IMR-90 (cell line): ENCODE results near the gene POM121L2. TPM values are rescaled to one million over a fixed set of nuclear protein-coding genes. Genes with fewer than 3 reads are reported as not detected.

Source experiments
- ATAC-seq: fragments of 200-7000 bp; cut with Tn5 transposase; 2 replicates; pipeline ENCODE4 v1.9.1; 2020; ENCODE audit warnings: low read depth, mild to moderate bottlenecking, moderate library complexity
- BruUV-seq: library from RNA; stranded (reverse); fragments of 400-500 nt; replicated peaks from 2 replicates; lab custom pipeline; 2021; lab: Mats Ljungman, UMichigan
- CTCF ChIA-PET: fragments of 300-600 bp; formaldehyde crosslinking; extraction: SDS; loops from one replicate; lab custom pipeline; 2021; ENCODE audit warnings: antibody characterized with exemption; lab: Yijun Ruan, JAX
- POLR2A ChIA-PET: fragments of 300-600 bp; sonication (Branson Sonifier 250); formaldehyde crosslinking; loops from one replicate; lab custom pipeline; 2022; ENCODE audit warnings: antibody characterized with exemption; ENCODE audit not compliant: unreplicated experiment; lab: Charles Lee
- DNase-seq: peaks from one replicate; pipeline ENCODE4 v3.0.0; 2013
- H2AFZ ChIP-seq: replicated peaks from 2 replicates; pipeline ENCODE3; 2013; ENCODE audit warnings: low read length, mild to moderate bottlenecking; ENCODE audit not compliant: poor library complexity
- H2AK5ac ChIP-seq: 2 replicates; pipeline ENCODE4 v1.6.1; 2013; ENCODE audit warnings: low read depth, low read length, inconsistent platforms
- H2AK9ac ChIP-seq: replicated peaks from 2 replicates; pipeline ENCODE3; 2013; ENCODE audit warnings: mild to moderate bottlenecking, low read depth, low read length, moderate library complexity; ENCODE audit not compliant: poor library complexity
- H2BK120ac ChIP-seq: 2 replicates; pipeline ENCODE4 v1.6.1; 2013; ENCODE audit warnings: low read depth, low read length, inconsistent platforms
- H2BK15ac ChIP-seq: 3 replicates; pipeline ENCODE4 v1.6.1; 2013; ENCODE audit warnings: low read depth, low read length, inconsistent platforms
- H2BK20ac ChIP-seq: 2 replicates; pipeline ENCODE4 v1.6.1; 2013; ENCODE audit warnings: low read depth, mild to moderate bottlenecking, inconsistent platforms, low read length, moderate library complexity
- H2BK5ac ChIP-seq: 2 replicates; pipeline ENCODE4 v1.6.1; 2013; ENCODE audit warnings: mild to moderate bottlenecking, low read depth, low read length, inconsistent platforms; ENCODE audit not compliant: poor library complexity, severe bottlenecking
- H3K14ac ChIP-seq: replicated peaks from 2 replicates; pipeline ENCODE4 v1.6.1; 2013; ENCODE audit warnings: low read depth, low read length, inconsistent platforms
- H3K18ac ChIP-seq: 2 replicates; pipeline ENCODE4 v1.6.1; 2013; ENCODE audit warnings: low read depth, low read length, control low read depth
- H3K23ac ChIP-seq: 2 replicates; pipeline ENCODE4 v1.6.1; 2013; ENCODE audit warnings: low read depth, low read length, inconsistent platforms
- H3K27ac ChIP-seq: 2 replicates; pipeline ENCODE4 v1.5.1; 2013; ENCODE audit warnings: mild to moderate bottlenecking, control low read depth, low read length; ENCODE audit not compliant: insufficient read depth
- H3K27me3 ChIP-seq: 2 replicates; pipeline ENCODE4 v1.6.1; 2013; ENCODE audit warnings: low read length; ENCODE audit not compliant: control insufficient read depth, insufficient read depth
- H3K36me3 ChIP-seq: 2 replicates; pipeline ENCODE4 v1.6.1; 2013; ENCODE audit warnings: low read length, mixed read lengths; ENCODE audit not compliant: control insufficient read depth, insufficient read depth
- H3K4ac ChIP-seq: 2 replicates; pipeline ENCODE4 v1.6.1; 2013; ENCODE audit warnings: low read depth, low read length, inconsistent platforms
- H3K4me1 ChIP-seq: 2 replicates; pipeline ENCODE4 v1.6.1; 2013; ENCODE audit warnings: low read length, mixed read lengths; ENCODE audit not compliant: control insufficient read depth, insufficient read depth
- H3K4me2 ChIP-seq: 2 replicates; pipeline ENCODE4 v1.6.1; 2013; ENCODE audit warnings: low read depth, mild to moderate bottlenecking, control low read depth, low read length, moderate library complexity
- H3K4me3 ChIP-seq: 2 replicates; pipeline ENCODE4 v1.5.1; 2013; ENCODE audit warnings: low read depth, mild to moderate bottlenecking, control low read depth, low read length, moderate library complexity; ENCODE audit not compliant: insufficient read depth
- H3K56ac ChIP-seq: 2 replicates; pipeline ENCODE4 v1.6.1; 2013; ENCODE audit warnings: low read length, inconsistent platforms; ENCODE audit not compliant: insufficient read depth; ENCODE audit errors: extremely low read depth
- H3K79me1 ChIP-seq, 2 experiments: 2 replicates each; pipeline ENCODE4 v1.6.1; 2013; ENCODE audit warnings: low read length in 2 of 2, inconsistent platforms in 1 of 2, low read depth in 1 of 2
- H3K9ac ChIP-seq: 2 replicates; pipeline ENCODE4 v1.6.1; 2013; ENCODE audit warnings: low read depth, low read length, control low read depth
- H3K9me1 ChIP-seq: 2 replicates; pipeline ENCODE4 v1.6.1; 2013; ENCODE audit warnings: low read length, inconsistent platforms; ENCODE audit not compliant: insufficient read depth
- H3K9me3 ChIP-seq: 2 replicates; pipeline ENCODE4 v1.6.1; 2013; ENCODE audit warnings: low read length; ENCODE audit not compliant: control insufficient read depth, insufficient read depth
- H4K20me1 ChIP-seq: 2 replicates; pipeline ENCODE4 v1.6.1; 2013; ENCODE audit warnings: low read length, inconsistent platforms; ENCODE audit not compliant: insufficient read depth
- H4K5ac ChIP-seq: 2 replicates; pipeline ENCODE4 v1.6.1; 2013; ENCODE audit warnings: mild to moderate bottlenecking, low read depth, low read length, control low read depth
- H4K8ac ChIP-seq, 2 experiments: 2 replicates each; pipeline ENCODE4 v1.6.1; 2013; ENCODE audit warnings: low read depth in 2 of 2, low read length in 2 of 2, control low read depth in 1 of 2, inconsistent platforms in 1 of 2
- H4K91ac ChIP-seq: 2 replicates; pipeline ENCODE4 v1.6.1; 2013; ENCODE audit warnings: low read depth, low read length, inconsistent platforms; ENCODE audit not compliant: insufficient read depth
- BHLHE40 ChIP-seq: fragments of 150-350 bp; IDR thresholded peaks from 2 replicates; pipeline ENCODE4 v1.6.1; 2016; ENCODE audit warnings: mild to moderate bottlenecking, low read depth, low read length
- CEBPB ChIP-seq: IDR thresholded peaks from 2 replicates; pipeline ENCODE4 v1.6.1; 2012; ENCODE audit warnings: low read depth, low read length, improper control_type of control experiment
- CTCF ChIP-seq: conservative IDR thresholded peaks from 2 replicates; pipeline ENCODE4 v1.5.1; 2012; ENCODE audit warnings: mild to moderate bottlenecking, low read depth, low read length, improper control_type of control experiment
- ELK1 ChIP-seq: fragments of 150-350 bp; IDR thresholded peaks from 2 replicates; pipeline ENCODE4 v1.6.1; 2016; ENCODE audit warnings: low read depth, mild to moderate bottlenecking, low read length, moderate library complexity, borderline replicate concordance
- FOS ChIP-seq: fragments of 150-350 bp; IDR thresholded peaks from 2 replicates; pipeline ENCODE4 v1.6.1; 2016; ENCODE audit warnings: low read depth, low read length
- MAFK ChIP-seq: IDR thresholded peaks from 2 replicates; pipeline ENCODE4 v1.6.1; 2012; ENCODE audit warnings: low read depth, low read length, improper control_type of control experiment
- MAZ ChIP-seq: IDR thresholded peaks from 2 replicates; pipeline ENCODE4 v1.6.1; 2012; ENCODE audit warnings: low read depth, mild to moderate bottlenecking, low read length, improper control_type of control experiment, moderate library complexity, borderline replicate concordance
- MXI1 ChIP-seq: IDR thresholded peaks from 2 replicates; pipeline ENCODE4 v1.6.1; 2012; ENCODE audit warnings: low read depth, mild to moderate bottlenecking, low read length, moderate library complexity, borderline replicate concordance
- NFE2L2 ChIP-seq: fragments of 150-350 bp; IDR thresholded peaks from 2 replicates; pipeline ENCODE4 v1.6.1; 2016; ENCODE audit warnings: low read depth, mild to moderate bottlenecking, low read length
- POLR2A ChIP-seq: IDR thresholded peaks from 2 replicates; pipeline ENCODE4 v1.6.1; 2012; ENCODE audit warnings: mild to moderate bottlenecking, low read depth, low read length
- RAD21 ChIP-seq: IDR thresholded peaks from 2 replicates; pipeline ENCODE4 v1.6.1; 2012; ENCODE audit warnings: low read length, improper control_type of control experiment
- RCOR1 ChIP-seq: IDR thresholded peaks from 2 replicates; pipeline ENCODE4 v1.6.1; 2012; ENCODE audit warnings: mild to moderate bottlenecking, low read length, improper control_type of control experiment; ENCODE audit not compliant: insufficient replicate concordance
- SMC3 ChIP-seq: fragments of 150-350 bp; IDR thresholded peaks from 2 replicates; pipeline ENCODE4 v1.6.1; 2016; ENCODE audit warnings: low read depth, mild to moderate bottlenecking, antibody characterized with exemption, low read length, moderate library complexity
- USF2 ChIP-seq: fragments of 150-350 bp; IDR thresholded peaks from 2 replicates; pipeline ENCODE4 v1.6.1; 2017; ENCODE audit warnings: mild to moderate bottlenecking, antibody characterized with exemption, low read length, low read depth
- WGBS, 2 experiments: methylation state at CpG; one replicate each; pipeline versions ENCODE4 v1.1.5 to v1.1.7; 2013; ENCODE audit warnings: missing lambda C conversion rate in 2 of 2; ENCODE audit not compliant: insufficient read length in 1 of 2; ENCODE audit errors: extremely low coverage in 2 of 2; 5-methylcytosine and 5-hydroxymethylcytosine counted together
- dilution Hi-C: fragments of 300-500 bp; cut with HindIII; formaldehyde crosslinking; loops from one replicate; pipeline ENCODE4 v1.14.3; 2018; ENCODE audit warnings: low sequenced_read_pairs; ENCODE audit not compliant: unreplicated experiment
- in situ Hi-C: fragments of 300-500 bp; cut with MboI; formaldehyde crosslinking; loops from 3 replicates; pipeline ENCODE4 v1.14.3; 2019; ENCODE audit warnings: low sequenced_read_pairs, inconsistent platforms, mixed read lengths
- intact Hi-C: fragments of 100-400 bp; cut with micrococcal nuclease; formaldehyde crosslinking; loops from 2 replicates; pipeline ENCODE4 v1.10.0; 2022
- polyA plus RNA-seq, 3 experiments: library from polyadenylated mRNA; depleted of rRNA; stranded (reverse); fragments of >200 nt; gene quantifications; 2 replicates each; pipeline ENCODE4 v1.2.3, GENCODE V29; 2012; ENCODE audit warnings: low replicate concordance in 1 of 3
- total RNA-seq: library from RNA; depleted of rRNA; stranded (reverse); fragments of >200 nt; gene quantifications from 2 replicates; pipeline ENCODE4 v1.2.3, GENCODE V29; 2012

POM121L2 gene
- total and polyA plus RNA-seq, 2 of the 4 experiments (the other 2 are of a cell fraction) = not detected

- no peak overlapping the region for H2AK5ac ChIP-seq
- no peak overlapping the region for H2AFZ ChIP-seq
- H3K27ac ChIP-seq = no peak overlapping the region
- intact Hi-C loops = no loop called here
- H3K79me1 ChIP-seq = no peaks in the 10 kb centered on the region
- H3K14ac ChIP-seq = no peak overlapping the region
- H2BK5ac ChIP-seq = no peak overlapping the region
- no peaks in the 10 kb centered on the region for H3K9me1 ChIP-seq
- no peaks in the 10 kb centered on the region for H4K20me1 ChIP-seq
- no peak overlapping the region for H4K91ac ChIP-seq
- no peaks in the 10 kb centered on the region for H3K9me3 ChIP-seq
- no peaks in the 10 kb centered on the region for H3K4me1 ChIP-seq
- CTCF ChIA-PET = no interaction called here
- in situ Hi-C loops = no loop called here
- no TSS peak for BruUV-seq
- no peak overlapping the region for H3K4me3 ChIP-seq
- H4K8ac ChIP-seq = no peak overlapping the region
- POLR2A ChIA-PET = no interaction called here
- WGBS, 2 experiments = no CpG with 5 or more reads among the region's 8 CpGs
- peaks cover 8% of the 10 kb centered on the region for H3K27me3 ChIP-seq
- dilution Hi-C loops = no loop called here
- no peak overlapping the region for H2AK9ac ChIP-seq
- H2BK20ac ChIP-seq = no peak overlapping the region
- H3K36me3 ChIP-seq = no peaks in the 10 kb centered on the region
- DNase-seq = no peak
- no peak overlapping the region for H2BK15ac ChIP-seq
- no peak overlapping the region for H2BK120ac ChIP-seq
- H3K23ac ChIP-seq = no peak overlapping the region
- no peak overlapping the region for H4K5ac ChIP-seq
- ATAC-seq = no peak
- no peak overlapping the region for H3K18ac ChIP-seq
- H3K56ac ChIP-seq = no peak overlapping the region
- no peak overlapping the region for H3K4me2 ChIP-seq
- no peak for TF ChIP-seq MAFK
- no peak for TF ChIP-seq BHLHE40
- TF ChIP-seq CEBPB = no peak
- no peak for TF ChIP-seq POLR2A
- TF ChIP-seq CTCF = no peak
- no peak for TF ChIP-seq MAZ
- TF ChIP-seq ELK1 = no peak
- TF ChIP-seq MXI1 = no peak
- TF ChIP-seq SMC3 = no peak
- no peak for TF ChIP-seq RCOR1
- no peak for TF ChIP-seq FOS
- TF ChIP-seq USF2 = no peak
- TF ChIP-seq NFE2L2 = no peak
- no peak for TF ChIP-seq RAD21
- H3K4ac ChIP-seq = no peak overlapping the region
- H3K9ac ChIP-seq = no peak overlapping the region
Observed at GRCh38 chr6:27263886-27264285, 48.2 kb downstream of the POM121L2 start.
